ENCODE results near the gene POLDIP3.
"Not testable (repeated sequence)": the region's sequence is repeated elsewhere in the genome, so short reads cannot be mapped to it uniquely, and the experiment has no call there.

- not testable (repeated sequence) for TF ChIP-seq CTCF (tag by site-specific recombination; IDR thresholded peaks at IDR 0.05); ZNF324 (tag by site-specific recombination; IDR thresholded peaks at IDR 0.05); ZSCAN30 (tag by site-specific recombination; IDR thresholded peaks at IDR 0.05); GLI4 (tag by site-specific recombination; IDR thresholded peaks at IDR 0.05); ZBTB11 (tag by site-specific recombination; conservative IDR thresholded peaks at IDR 0.05; ENCODE audit: low read depth); ZIC2 (tag by site-specific recombination; IDR thresholded peaks at IDR 0.05); ZNF350 (tag by site-specific recombination; IDR thresholded peaks at IDR 0.05); ZNF311 (tag by site-specific recombination; IDR thresholded peaks at IDR 0.05; ENCODE audit: borderline replicate concordance); ZNF121 (tag by site-specific recombination; IDR thresholded peaks at IDR 0.05); ZNF223 (tag by site-specific recombination; IDR thresholded peaks at IDR 0.05); ZFP41 (tag by site-specific recombination; IDR thresholded peaks at IDR 0.05; ENCODE audit: borderline replicate concordance); ZNF24 (tag by site-specific recombination; IDR thresholded peaks at IDR 0.05); ZNF660 (tag by site-specific recombination; IDR thresholded peaks at IDR 0.05); ZNF791 (tag by site-specific recombination; IDR thresholded peaks at IDR 0.05)
These were observed 38.6 kb downstream of the POLDIP3 start for GRCh38 chr22:42575996-42576574.

All from HEK293 (cell line).